Renal pelvis (tissue), 4 donors: ENCODE results near the gene MAPKAPK5. TPM values are rescaled to one million over a fixed set of nuclear protein-coding genes. Genes with fewer than 3 reads are reported as not detected.
"Not testable (repeated sequence)": the region's sequence is repeated elsewhere in the genome, so short reads cannot be mapped to it uniquely, and the experiment has no call there.

Source experiments
- DNase-seq: peaks from one replicate; pipeline ENCODE4 v3.0.0-alpha.2; 2013
- polyA plus RNA-seq, 3 donors: library from polyadenylated mRNA; unstranded; fragments of 120-200 nt; gene quantifications; one replicate each; pipeline ENCODE4 v1.2.1, GENCODE V29; 2013; ENCODE audit not compliant: insufficient read length in 3 of 3

Gene MAPKAPK5
- polyA plus RNA-seq, 3 donors = 45.4 to 62.6 (median 50.7) TPM

GRCh38 chr12:111870216-111870615 lies 28.2 kb downstream of the MAPKAPK5 start:
- DNase-seq = no peak

- DNase-seq = no peak
These were observed 28.7 kb downstream of the MAPKAPK5 start for GRCh38 chr12:111870706-111871105.

DNA sequence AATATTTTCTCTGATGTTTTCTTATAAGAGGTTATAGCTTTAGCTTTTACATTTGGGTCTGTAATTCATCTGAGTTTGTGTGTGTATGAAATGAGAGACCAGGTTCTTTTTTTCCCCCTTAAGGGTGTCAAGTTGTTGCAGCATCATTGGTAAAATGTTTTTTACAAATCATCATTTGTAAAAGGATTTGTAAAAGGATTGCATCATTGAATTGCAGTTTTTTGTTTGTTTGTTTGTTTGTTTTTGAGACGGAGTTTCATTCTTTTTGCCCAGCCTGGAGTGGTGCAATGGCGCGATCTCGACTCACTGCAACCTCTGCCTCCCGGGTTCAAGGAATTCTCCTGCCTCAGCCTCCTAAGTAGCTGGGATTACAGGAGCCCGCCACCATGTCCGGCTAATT lies 31.1 kb downstream of the MAPKAPK5 start:
- DNase-seq = no peak

DNA sequence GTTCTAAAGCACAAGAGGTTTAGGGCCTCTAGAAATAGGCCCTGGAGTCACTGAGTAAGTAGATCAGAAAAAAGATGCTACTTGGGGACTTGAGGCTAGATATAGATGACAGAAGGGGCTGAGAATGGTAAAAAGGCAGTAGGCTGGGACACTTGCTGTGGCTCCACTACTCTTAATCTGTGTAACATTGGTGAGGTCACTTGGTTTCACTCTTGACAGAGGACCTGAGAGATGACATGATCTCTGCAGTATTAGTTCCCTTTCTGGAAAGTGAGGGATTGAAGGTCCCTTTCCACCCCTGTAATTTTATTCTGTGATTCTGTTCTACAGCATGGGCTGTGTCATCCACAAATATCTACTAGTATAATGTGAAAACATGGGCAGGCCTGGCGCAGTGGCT lies 39.7 kb downstream of the MAPKAPK5 start:
- no peak for DNase-seq

- no peak for DNase-seq
These were observed 44.9 kb downstream of the MAPKAPK5 start for GRCh38 chr12:111886662-111887545.

DNA sequence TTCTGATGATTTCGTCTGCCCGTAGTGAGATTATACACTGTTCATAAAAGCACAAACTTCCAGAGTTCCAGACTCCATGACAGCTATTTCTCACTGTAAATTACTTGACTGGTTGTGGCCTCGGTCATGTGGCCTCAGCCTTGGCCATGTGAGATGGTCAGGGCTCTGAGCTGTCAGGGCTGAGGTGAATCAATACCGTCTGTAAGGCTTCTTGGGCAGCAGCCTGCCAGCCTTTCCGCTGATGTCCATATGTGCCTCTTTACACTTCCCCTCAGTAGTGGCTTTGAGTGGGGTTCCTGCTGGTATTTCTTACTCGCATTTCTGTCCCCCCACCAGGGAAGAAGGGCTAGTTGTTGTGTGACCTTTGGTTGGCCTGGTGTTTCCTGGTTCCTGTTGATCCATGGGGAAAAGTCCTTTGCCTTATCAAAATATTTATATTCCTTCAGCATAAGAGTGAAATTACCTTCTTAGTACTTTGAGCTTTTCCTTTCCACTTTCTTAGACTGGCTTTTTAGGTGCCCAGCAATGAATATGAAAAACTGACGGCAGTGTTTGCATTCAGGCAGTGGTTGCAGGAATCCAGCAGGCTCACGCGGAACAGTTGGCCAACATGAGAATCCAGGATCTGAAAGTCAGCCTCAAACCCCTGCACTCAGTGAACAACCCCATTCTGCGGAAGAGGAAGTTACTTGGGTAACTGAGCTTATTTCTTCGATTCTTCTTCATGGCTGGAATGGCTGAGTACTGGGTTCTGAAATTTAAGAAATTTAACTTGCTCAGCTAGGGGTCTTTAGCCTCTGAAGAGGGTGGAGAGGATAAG lies 46.1 kb downstream of the MAPKAPK5 start:
- DNase-seq = no peak

- DNase-seq = no peak
These were observed 51.3 kb downstream of the MAPKAPK5 start for GRCh38 chr12:111893287-111893686.

DNA sequence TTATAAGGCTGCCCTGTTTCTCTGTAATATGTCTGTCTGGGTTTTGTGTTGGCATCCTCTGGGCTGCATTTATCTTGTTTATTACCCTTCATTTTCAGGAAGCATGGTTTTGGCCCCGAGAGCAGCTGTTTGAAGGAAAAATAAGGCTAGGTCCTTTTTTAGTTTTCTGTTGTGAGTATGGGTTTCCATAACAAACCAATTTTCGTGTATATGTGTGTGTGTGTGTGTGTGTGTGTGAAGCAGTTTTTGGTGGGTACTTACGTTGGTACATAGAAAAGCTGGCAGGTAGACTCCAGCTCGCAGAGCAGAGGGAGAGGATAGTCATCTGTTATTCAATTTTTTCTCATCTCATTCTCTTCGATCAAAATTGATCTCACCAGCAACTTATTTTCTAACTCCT lies 52.5 kb downstream of the MAPKAPK5 start:
- DNase-seq = no peak

DNA sequence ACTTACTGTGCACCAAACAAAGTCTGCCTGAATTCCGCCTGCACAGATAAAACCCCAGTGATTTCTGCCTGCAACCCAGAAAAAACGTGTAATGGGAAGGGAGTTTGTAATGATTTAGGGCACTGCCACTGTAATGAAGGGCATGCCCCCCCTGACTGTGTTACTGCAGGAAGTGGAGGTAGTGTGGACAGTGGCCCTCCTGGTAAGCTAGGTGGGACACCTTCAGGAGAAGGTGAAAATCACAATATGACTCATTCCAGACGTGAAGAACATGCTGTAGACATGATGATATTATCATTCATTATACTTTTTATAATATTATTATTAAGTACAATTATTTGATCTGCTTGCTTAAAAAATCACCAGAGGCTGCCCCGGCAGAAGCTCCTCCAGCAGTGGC lies 59.2 kb downstream of the MAPKAPK5 start:
- no peak for DNase-seq

DNA sequence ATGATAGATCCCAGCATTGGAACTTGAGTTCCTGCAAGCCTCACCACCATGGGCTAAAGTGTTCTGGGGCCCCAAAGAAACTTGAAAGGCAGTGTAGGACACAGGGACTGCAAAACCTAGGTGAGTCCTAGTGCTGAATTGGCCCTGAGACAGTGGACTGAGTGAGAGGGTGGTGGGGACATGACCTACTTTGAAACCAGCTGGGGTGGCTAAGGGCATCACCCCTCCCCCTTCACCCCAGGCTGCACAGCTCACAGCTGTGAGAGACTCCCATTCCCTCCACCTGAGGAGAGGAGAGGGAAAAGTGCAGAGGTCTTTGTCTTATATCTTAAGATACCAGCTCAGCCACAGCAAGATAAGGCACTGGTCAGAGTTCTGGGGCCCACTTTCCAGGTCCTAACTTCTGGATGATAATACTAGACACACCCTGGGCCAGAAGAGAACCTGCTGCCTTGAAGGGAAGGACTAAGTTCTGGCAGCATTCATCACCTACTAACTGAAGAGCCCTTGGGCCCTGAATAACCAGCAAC lies 62.5 kb downstream of the MAPKAPK5 start:
- no peak for DNase-seq

DNA sequence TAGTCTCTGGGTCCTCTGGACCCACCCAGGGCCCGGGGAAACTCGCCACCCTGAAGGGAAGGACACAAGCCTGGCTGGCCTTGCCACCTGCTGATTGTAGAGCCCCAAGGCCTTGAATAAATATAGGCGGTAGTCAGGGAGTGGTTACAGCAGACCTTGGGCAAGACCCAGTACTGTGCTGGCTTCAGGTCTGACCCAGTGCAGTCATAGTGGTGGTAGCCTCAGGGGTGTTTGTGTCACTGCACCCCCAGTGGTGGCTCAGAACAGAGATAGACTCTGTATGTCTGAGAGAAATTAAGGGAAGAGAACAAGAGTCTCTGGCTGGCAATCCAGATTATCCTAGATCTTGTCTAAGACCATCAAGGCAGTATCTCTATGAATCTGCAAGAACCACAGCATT lies 63.5 kb downstream of the MAPKAPK5 start:
- no peak for DNase-seq

- DNase-seq = no peak
These were observed 65.7 kb downstream of the MAPKAPK5 start for GRCh38 chr12:111907740-111908139.

- DNase-seq = no peak
These were observed 83.1 kb downstream of the MAPKAPK5 start for GRCh38 chr12:111925171-111925570.

- DNase-seq = no peak
These were observed 84.6 kb downstream of the MAPKAPK5 start for GRCh38 chr12:111926631-111927030.

DNA sequence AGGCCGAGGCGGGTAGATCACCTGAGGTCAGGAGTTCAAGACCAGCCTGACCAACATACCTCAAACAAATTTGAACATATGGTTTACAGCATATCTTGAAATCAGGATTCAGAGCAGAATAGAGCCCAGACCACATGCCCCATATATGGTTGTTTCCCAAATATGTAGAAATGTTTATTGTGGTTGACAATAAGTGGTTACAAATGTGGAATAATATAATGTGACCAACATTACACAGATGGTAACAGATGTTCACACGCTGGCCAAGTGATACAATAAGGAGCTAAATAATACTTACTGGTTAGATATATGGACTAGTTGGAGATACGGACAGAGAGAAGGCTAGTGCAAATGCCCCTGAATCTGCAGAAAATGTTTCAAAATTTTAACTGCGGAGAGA lies 85.3 kb downstream of the MAPKAPK5 start:
- no peak for DNase-seq

- DNase-seq = no peak
These were observed 90.2 kb downstream of the MAPKAPK5 start for GRCh38 chr12:111932241-111932640.

DNA sequence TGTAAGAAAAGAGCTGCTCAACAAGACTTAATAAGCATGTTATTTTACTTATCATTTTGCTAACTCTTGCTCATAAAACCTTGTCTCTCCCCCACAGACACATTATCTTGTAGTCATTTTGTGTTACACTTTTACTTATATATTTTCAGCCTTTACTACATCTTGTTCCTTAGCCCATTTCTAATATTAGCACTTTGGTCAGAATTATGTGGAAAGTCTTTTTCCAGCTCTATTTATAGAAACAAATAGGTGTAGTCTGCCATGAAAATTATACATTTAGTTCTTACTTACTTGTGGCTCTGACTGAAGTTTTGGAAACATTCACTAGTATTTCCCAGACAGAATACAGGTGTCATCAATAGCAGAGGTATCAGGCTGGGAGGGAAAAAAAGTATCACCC lies 94.8 kb downstream of the MAPKAPK5 start:
- DNase-seq = no peak

DNA sequence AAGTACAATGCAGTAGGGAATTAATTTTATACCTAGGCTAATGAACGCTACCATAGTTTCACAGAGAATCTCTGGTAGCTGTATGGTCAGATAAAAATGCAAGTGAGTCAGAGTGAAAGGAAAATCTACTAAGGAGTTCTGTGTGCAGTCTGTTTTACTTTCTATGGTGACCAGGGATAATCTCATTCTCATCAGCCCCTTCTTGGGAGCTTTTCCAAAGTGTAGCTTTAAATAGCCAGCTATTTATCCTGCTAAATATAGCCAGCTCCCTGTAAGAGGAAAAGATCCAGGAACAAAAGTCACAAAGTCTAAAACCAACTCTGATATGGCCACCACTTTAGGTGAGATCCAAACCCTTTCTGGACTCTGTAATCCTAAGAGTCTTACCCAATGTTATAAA lies 95.4 kb downstream of the MAPKAPK5 start:
- DNase-seq = no peak

GRCh38 chr12:111942557-111942956 lies 100.5 kb downstream of the MAPKAPK5 start:
- peak; percentile 10 for DNase-seq

DNA sequence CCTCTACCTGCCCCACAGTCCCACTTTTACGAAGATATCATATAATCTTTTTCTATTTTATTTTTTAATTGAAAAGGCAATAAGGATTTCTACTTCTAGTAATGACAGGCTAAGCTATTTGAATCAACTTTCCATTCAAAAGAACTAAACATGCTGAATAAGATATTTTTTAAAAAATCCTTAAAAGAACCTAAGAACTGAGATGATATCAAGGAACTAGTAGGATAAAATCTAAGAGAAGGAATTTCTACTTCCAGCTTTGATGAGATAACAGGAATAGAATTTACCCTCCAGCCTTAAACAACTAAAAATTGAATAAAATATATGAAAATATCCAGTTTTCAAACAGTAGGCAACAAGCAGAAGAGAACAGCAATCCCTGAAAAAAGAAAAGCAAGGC lies 101.9 kb downstream of the MAPKAPK5 start:
- DNase-seq = no peak

DNA sequence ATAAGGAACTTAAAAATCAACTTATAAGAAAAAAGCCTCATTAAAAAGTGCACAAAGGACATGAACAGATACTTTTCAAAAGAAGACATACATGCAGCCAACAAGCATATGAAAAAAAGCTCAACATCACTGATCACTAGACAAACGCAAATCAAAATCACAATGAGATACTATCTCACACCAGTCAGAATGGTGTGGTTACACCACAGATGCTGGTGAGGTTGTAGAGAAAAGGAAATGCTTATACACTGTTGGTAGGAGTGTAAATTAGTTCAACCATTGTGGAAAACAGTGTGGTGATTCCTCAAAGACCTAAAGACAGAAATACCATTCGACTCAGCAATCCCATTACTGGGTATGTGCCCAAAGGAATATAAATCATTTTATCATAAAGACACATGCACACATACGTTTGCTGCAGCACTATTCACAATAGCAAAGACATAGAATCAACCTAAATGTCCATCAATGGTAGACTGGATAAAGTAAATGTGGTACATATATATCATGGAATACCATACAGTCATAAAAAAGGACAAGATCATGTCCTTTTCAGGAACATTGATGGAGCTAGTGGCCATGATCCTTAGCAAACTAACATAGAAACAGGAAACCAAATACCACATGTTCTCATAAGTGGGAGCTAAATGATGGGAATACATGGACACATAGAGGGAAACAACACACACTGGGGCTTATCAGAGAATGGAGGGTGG lies 109.1 kb downstream of the MAPKAPK5 start:
- DNase-seq = not testable (repeated sequence)
